NCI-H510A treated with DMSO at 0.1 percent for 48 hours (cell line): ENCODE data around the gene PLCL2.
A peak's percentile ranks its signal among the peaks of the same experiment; 100 is the strongest.
"Not testable (repeated sequence)": the region's sequence is repeated elsewhere in the genome, so short reads cannot be mapped to it uniquely, and the experiment has no call there.

Experiments used
- DNase-seq: peaks from one replicate; lab custom pipeline; 2025; lab: John Stamatoyannopoulos, UW

PLCL2 gene

GRCh38 chr3:16961621-16962205, 77.0 kb downstream of the PLCL2 start:
- no peak for DNase-seq

- no peak for DNase-seq
These were observed 90.3 kb downstream of the PLCL2 start for GRCh38 chr3:16975083-16975482.

GRCh38 chr3:16978234-16978920, 93.6 kb downstream of the PLCL2 start:
- DNase-seq: no peak

GRCh38 chr3:16978921-16979271, 94.1 kb downstream of the PLCL2 start:
- no peak for DNase-seq

- not testable (repeated sequence) for DNase-seq
These were observed 95.2 kb downstream of the PLCL2 start for GRCh38 chr3:16979769-16980515.

GRCh38 chr3:16980526-16980925, 95.8 kb downstream of the PLCL2 start:
- DNase-seq: not testable (repeated sequence)

- DNase-seq: no peak
These were observed 97.7 kb downstream of the PLCL2 start for GRCh38 chr3:16982460-16982859.

- no peak for DNase-seq
These were observed 100.9 kb downstream of the PLCL2 start for GRCh38 chr3:16985608-16986007.

- DNase-seq: no peak
These were observed 102.4 kb downstream of the PLCL2 start for GRCh38 chr3:16987141-16987540.

GRCh38 chr3:16990163-16990562, 105.4 kb downstream of the PLCL2 start:
- no peak for DNase-seq

- no peak for DNase-seq
These were observed 107.4 kb downstream of the PLCL2 start for GRCh38 chr3:16992198-16992597.

- no peak for DNase-seq
These were observed 108.5 kb downstream of the PLCL2 start for GRCh38 chr3:16993227-16993626.

- DNase-seq: peak; percentile 12
These were observed 110.2 kb downstream of the PLCL2 start for GRCh38 chr3:16994854-16995525.

- no peak for DNase-seq
These were observed 110.8 kb downstream of the PLCL2 start for GRCh38 chr3:16995601-16996000.

- no peak for DNase-seq
These were observed 113.6 kb downstream of the PLCL2 start for GRCh38 chr3:16998236-16998923.

- no peak for DNase-seq
These were observed 114.4 kb downstream of the PLCL2 start for GRCh38 chr3:16999161-16999560.

GRCh38 chr3:16999871-17000270, 115.1 kb downstream of the PLCL2 start:
- no peak for DNase-seq

- DNase-seq: no peak
These were observed 118.7 kb downstream of the PLCL2 start for GRCh38 chr3:17003457-17003856.

GRCh38 chr3:17006132-17006852, 121.5 kb downstream of the PLCL2 start:
- DNase-seq: no peak

- DNase-seq: no peak
These were observed 122.5 kb downstream of the PLCL2 start for GRCh38 chr3:17007284-17007683.

- no peak for DNase-seq
These were observed 125.1 kb downstream of the PLCL2 start for GRCh38 chr3:17009826-17010225.
